K562 (cell line): ENCODE measurements around the gene NPC1. TPM values are rescaled to one million over a fixed set of nuclear protein-coding genes. Genes with fewer than 3 reads are reported as not detected.
A peak's percentile ranks its signal among the peaks of the same experiment; 100 is the strongest.

Experiments used
- ATF7 ChIP-seq: fragments of 450-650 bp; IDR thresholded peaks from 2 replicates; pipeline ENCODE4 v1.7.1; 2014; ENCODE audit warnings: mild to moderate bottlenecking, moderate library complexity
- DLX4 ChIP-seq: fragments of 250-450 bp; sonication (Bioruptor Pico); IDR thresholded peaks from 2 replicates; pipeline ENCODE4 v1.6.1; 2021; ENCODE audit warnings: mild to moderate bottlenecking
- E2F8 ChIP-seq: fragments of 450-650 bp; IDR thresholded peaks from 2 replicates; pipeline ENCODE4 v1.7.1; 2018; ENCODE audit warnings: mild to moderate bottlenecking, low read depth; ENCODE audit not compliant: partially characterized antibody
- GATAD2A ChIP-seq: fragments of 450-650 bp; IDR thresholded peaks from 2 replicates; pipeline ENCODE4 v1.6.1; 2017
- GATAD2B ChIP-seq: fragments of 450-650 bp; IDR thresholded peaks from 2 replicates; pipeline ENCODE4 v1.6.1; 2017; ENCODE audit warnings: mild to moderate bottlenecking, borderline replicate concordance
- MTA2 ChIP-seq: fragments of 450-650 bp; IDR thresholded peaks from 2 replicates; pipeline ENCODE4 v1.6.1; 2016; ENCODE audit warnings: low read depth
- NR4A1 ChIP-seq, 2 experiments: fragments of 250-450 bp in 1 of 2; fragments of 450-650 bp in 1 of 2; sonication (Bioruptor Pico) in 1 of 2; IDR thresholded peaks; 2 replicates each; pipeline versions ENCODE4 v1.4.0 to v1.6.1; 2016 to 2020; ENCODE audit warnings: mild to moderate bottlenecking in 2 of 2, missing compliant biosample characterization in 1 of 2, missing genetic modification characterization in 1 of 2, moderate library complexity in 1 of 2
- TCF7 ChIP-seq: sonication (generic); IDR thresholded peaks from 2 replicates; pipeline ENCODE4 v1.6.1; 2016; ENCODE audit warnings: antibody characterized with exemption, borderline replicate concordance
- TOE1 ChIP-seq, 2 experiments: fragments of 450-650 bp in 1 of 2; sonication (generic) in 1 of 2; formaldehyde crosslinking in 1 of 2; IDR thresholded peaks; 2 replicates each; pipeline versions ENCODE4 v1.7.1 to v1.8.0; 2016 to 2022; ENCODE audit warnings: borderline replicate concordance in 2 of 2, mild to moderate bottlenecking in 2 of 2, antibody characterized with exemption in 1 of 2, inconsistent platforms in 1 of 2, low read depth in 1 of 2, missing genetic modification reagents in 1 of 2, moderate library complexity in 1 of 2
- ZBTB9 ChIP-seq: fragments of 450-650 bp; formaldehyde crosslinking; IDR thresholded peaks from 2 replicates; pipeline ENCODE4 v1.4.0; 2020; ENCODE audit warnings: mild to moderate bottlenecking, moderate library complexity
- ZNF124 ChIP-seq: sonication (generic); formaldehyde crosslinking; IDR thresholded peaks from 2 replicates; pipeline ENCODE4 v1.8.1; 2022; ENCODE audit warnings: missing genetic modification reagents
- polyA plus RNA-seq, 8 experiments: library from polyadenylated mRNA; depleted of rRNA in 4 of 8; stranded (reverse) in 5 of 8; unstranded in 3 of 8; fragments of >200 nt; fragmentation: Nextera tagmentation in 2 of 8; fragmentation: Illumina TruSeq in 1 of 8; extraction: Ambion mirVana in 2 of 8; extraction: Trizol in 1 of 8; gene quantifications; 2 replicates each; pipeline versions ENCODE4 v1.2.1 to v1.2.3, GENCODE V29; 2011 to 2014; ENCODE audit warnings: inconsistent platforms in 1 of 8, missing spikeins in 1 of 8
- total RNA-seq, 7 experiments: library from RNA; depleted of rRNA in 6 of 7; stranded (reverse); fragments of >200 nt in 6 of 7; fragmentation: Illumina TruSeq in 2 of 7; extraction: Trizol in 2 of 7; gene quantifications; 2 replicates each; pipeline versions ENCODE4 v1.2.1 to v1.2.3, GENCODE V29; 2011 to 2021; ENCODE audit warnings: low replicate concordance in 1 of 7
- TF ChIP-seq, protein P1 (sequence below): fragments of 450-650 bp; IDR thresholded peaks from 2 replicates; pipeline ENCODE4 v1.6.1; 2018; ENCODE audit warnings: mild to moderate bottlenecking, low read depth; ENCODE audit not compliant: partially characterized antibody
- TF ChIP-seq, protein P2 (sequence below): sonication (generic); formaldehyde crosslinking; IDR thresholded peaks from 2 replicates; pipeline ENCODE4 v1.9.0; 2022; ENCODE audit warnings: mild to moderate bottlenecking, missing genetic modification reagents
- TF ChIP-seq, protein P3 (sequence below), 2 experiments: fragments of 250-450 bp in 1 of 2; fragments of 450-650 bp in 1 of 2; sonication (Bioruptor Pico) in 1 of 2; IDR thresholded peaks; 2 replicates each; pipeline versions ENCODE4 v1.6.1 to v1.8.0; 2016 to 2021; ENCODE audit warnings: mild to moderate bottlenecking in 2 of 2, moderate library complexity in 2 of 2, missing compliant biosample characterization in 1 of 2, missing genetic modification characterization in 1 of 2
- TF ChIP-seq, protein P4 (sequence below), 3 experiments: fragments of 200-800 bp in 1 of 3; sonication (Bioruptor generic) in 1 of 3; sonication (generic) in 1 of 3; formaldehyde crosslinking in 1 of 3; IDR thresholded peaks; 2 replicates each; pipeline versions ENCODE4 v1.6.1 to v1.8.0; 2016 to 2022; ENCODE audit warnings: mild to moderate bottlenecking in 2 of 3, missing compliant biosample characterization in 2 of 3, missing genetic modification characterization in 2 of 3, missing genetic modification reagents in 1 of 3

NPC1 gene
- total and polyA plus RNA-seq, 9 of the 15 experiments (the other 6 are each of a cell fraction or from before 2014, with no cell fraction given), result 17.1 to 45.9 (median 27.6) TPM

- TF ChIP-seq, protein P1, sequence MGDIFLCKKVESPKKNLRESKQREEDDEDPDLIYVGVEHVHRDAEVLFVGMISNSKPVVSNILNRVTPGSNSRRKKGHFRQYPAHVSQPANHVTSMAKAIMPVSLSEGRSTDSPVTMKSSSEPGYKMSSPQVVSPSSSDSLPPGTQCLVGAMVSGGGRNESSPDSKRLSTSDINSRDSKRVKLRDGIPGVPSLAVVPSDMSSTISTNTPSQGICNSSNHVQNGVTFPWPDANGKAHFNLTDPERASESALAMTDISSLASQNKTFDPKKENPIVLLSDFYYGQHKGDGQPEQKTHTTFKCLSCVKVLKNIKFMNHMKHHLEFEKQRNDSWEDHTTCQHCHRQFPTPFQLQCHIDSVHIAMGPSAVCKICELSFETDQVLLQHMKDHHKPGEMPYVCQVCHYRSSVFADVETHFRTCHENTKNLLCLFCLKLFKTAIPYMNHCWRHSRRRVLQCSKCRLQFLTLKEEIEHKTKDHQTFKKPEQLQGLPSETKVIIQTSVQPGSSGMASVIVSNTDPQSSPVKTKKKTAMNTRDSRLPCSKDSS, result no peak
- TF ChIP-seq NR4A1 (CRISPR knock-in tag; IDR thresholded peaks at IDR 0.05) (no peak; the same call in 1 of the 2 replicates), NR4A1 (tag; IDR thresholded peaks at IDR 0.05) (peak; percentile 21), E2F8 (peak; percentile 46), ATF7 (peak; percentile 70; the same call in 1 of the 2 replicates), ZBTB9 (CRISPR knock-in tag) (peak; percentile 49; the same call in 1 of the 2 replicates), GATAD2B (peak; percentile 93), TOE1 (IDR thresholded peaks at IDR 0.05; ENCODE audit: borderline replicate concordance) (peak; percentile 98), TOE1 (CRISPR knock-in tag; IDR thresholded peaks at IDR 0.05; ENCODE audit: borderline replicate concordance, low read depth) (no peak), DLX4 (CRISPR knock-in tag) (no peak), GATAD2A (peak; percentile 94), MTA2 (no peak), ZNF124 (0 out of 2 replicates have a peak, but pooled peaks have one; percentile 55), TCF7 (0 out of 2 replicates have a peak, but pooled peaks have one; percentile 39)
- TF ChIP-seq, protein P2, sequence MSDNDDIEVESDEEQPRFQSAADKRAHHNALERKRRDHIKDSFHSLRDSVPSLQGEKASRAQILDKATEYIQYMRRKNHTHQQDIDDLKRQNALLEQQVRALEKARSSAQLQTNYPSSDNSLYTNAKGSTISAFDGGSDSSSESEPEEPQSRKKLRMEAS (CRISPR knock-in tag), result peak; percentile 95
- TF ChIP-seq, protein P3, sequence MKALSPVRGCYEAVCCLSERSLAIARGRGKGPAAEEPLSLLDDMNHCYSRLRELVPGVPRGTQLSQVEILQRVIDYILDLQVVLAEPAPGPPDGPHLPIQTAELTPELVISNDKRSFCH (CRISPR knock-in tag; IDR thresholded peaks at IDR 0.05), result no peak
- TF ChIP-seq, protein P3 (tag; IDR thresholded peaks at IDR 0.05), result 0 out of 2 replicates have a peak, but pooled peaks have one; percentile 45
- TF ChIP-seq, protein P4, sequence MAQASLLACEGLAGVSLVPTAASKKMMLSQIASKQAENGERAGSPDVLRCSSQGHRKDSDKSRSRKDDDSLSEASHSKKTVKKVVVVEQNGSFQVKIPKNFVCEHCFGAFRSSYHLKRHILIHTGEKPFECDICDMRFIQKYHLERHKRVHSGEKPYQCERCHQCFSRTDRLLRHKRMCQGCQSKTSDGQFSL (CRISPR knock-in tag; IDR thresholded peaks at IDR 0.05), result 0 out of 2 replicates have a peak, but pooled peaks have one; percentile 8
- TF ChIP-seq, protein P4 (tag; IDR thresholded peaks at IDR 0.05), result no peak
These were observed 83.0 kb downstream of the NPC1 start, which contains the start of gene RMC1 (continued) for GRCh38 chr18:23503038-23503962.
